Kidney (tissue), 14 donors: ENCODE measurements around the gene KMT2C. TPM values are rescaled to one million over a fixed set of nuclear protein-coding genes. Genes with fewer than 3 reads are reported as not detected.

ENCODE experiments used
- DNase-seq, 5 donors: peaks; one replicate each; pipeline ENCODE4 v3.0.0-alpha.2; 2013 to 2020
- FAIRE-seq: peaks from 2 replicates; lab custom pipeline; 2012; peaks lifted over from hg19 to GRCh38; lab: Jason Lieb, UNC
- H3K27ac ChIP-seq, 2 donors: one replicate each; pipeline ENCODE4 v1.7.0; 2013; ENCODE audit warnings: low read depth in 2 of 2, low read length in 2 of 2, inconsistent platforms in 1 of 2
- H3K27me3 ChIP-seq: one replicate; pipeline ENCODE4 v1.7.1; 2013; ENCODE audit warnings: low read length, inconsistent platforms; ENCODE audit not compliant: control insufficient read depth, insufficient read depth
- H3K36me3 ChIP-seq, 3 donors: one replicate each; pipeline versions ENCODE4 v1.7.0 to v1.7.1; 2013; ENCODE audit warnings: low read length in 3 of 3, control low read depth in 1 of 3, inconsistent platforms in 1 of 3; ENCODE audit not compliant: insufficient read depth in 3 of 3, control insufficient read depth in 2 of 3
- H3K4me1 ChIP-seq, 3 donors: one replicate each; pipeline versions ENCODE4 v1.7.0 to v1.7.1; 2013; ENCODE audit warnings: low read length in 3 of 3, inconsistent platforms in 1 of 3, low read depth in 1 of 3; ENCODE audit not compliant: control insufficient read depth in 2 of 3, insufficient read depth in 2 of 3
- H3K4me3 ChIP-seq, 3 donors: one replicate each; pipeline versions ENCODE4 v1.7.0 to v1.8.1; 2013; ENCODE audit warnings: low read length in 3 of 3, control low read depth in 1 of 3, inconsistent platforms in 1 of 3
- H3K9ac ChIP-seq, 3 donors: one replicate each; pipeline versions ENCODE4 v1.7.0 to v1.7.1; 2013; ENCODE audit warnings: low read length in 3 of 3, control low read depth in 1 of 3, inconsistent platforms in 1 of 3
- H3K9me3 ChIP-seq, 3 donors: one replicate each; pipeline versions ENCODE4 v1.7.0 to v1.7.1; 2013; ENCODE audit warnings: low read length in 3 of 3, control low read depth in 1 of 3, inconsistent platforms in 1 of 3; ENCODE audit not compliant: control insufficient read depth in 2 of 3, insufficient read depth in 1 of 3
- intact Hi-C: fragments of 100-400 bp; cut with DNase I; formaldehyde crosslinking; loops from one replicate; pipeline ENCODE4 v1.11.1; 2022
- polyA plus RNA-seq: library from polyadenylated mRNA; stranded (reverse); fragments of 350-450 nt; fragmentation: Illumina TruSeq; extraction: RNeasy Lipid Tissue Mini Kit (QIAGEN cat#74804); gene quantifications from one replicate; pipeline ENCODE4 v1.2.3, GENCODE V29; 2014; ENCODE audit warnings: low read depth, low replicate concordance; ENCODE audit not compliant: insufficient read depth
- total RNA-seq: library from RNA; stranded (reverse); fragmentation: NEBNext Ultra II Directional; extraction: Animal tissue kit (Norgen Biotek cat#: 25700); gene quantifications from one replicate; pipeline ENCODE4 v1.2.1, GENCODE V29; 2021
- TF ChIP-seq, protein P1 (sequence below): IDR thresholded peaks from 3 replicates; pipeline ENCODE4 v1.5.1; 2012; ENCODE audit warnings: mild to moderate bottlenecking, moderate library complexity, borderline replicate concordance; ENCODE audit not compliant: insufficient read depth; ENCODE audit errors: extremely low read depth
- donor health status: control.
- donor health status: control.
- donor health status: control.
- donor health status: control.
- donor health status: control.
- donor health status: DM: yes; HTN: yes; CAD: no.
- donor health status: Normal renal cell carcinoma (clear cell type).

KMT2C gene
- total and polyA plus RNA-seq, 2 donors from 2014 or later: 4.8 to 102 TPM

DNA sequence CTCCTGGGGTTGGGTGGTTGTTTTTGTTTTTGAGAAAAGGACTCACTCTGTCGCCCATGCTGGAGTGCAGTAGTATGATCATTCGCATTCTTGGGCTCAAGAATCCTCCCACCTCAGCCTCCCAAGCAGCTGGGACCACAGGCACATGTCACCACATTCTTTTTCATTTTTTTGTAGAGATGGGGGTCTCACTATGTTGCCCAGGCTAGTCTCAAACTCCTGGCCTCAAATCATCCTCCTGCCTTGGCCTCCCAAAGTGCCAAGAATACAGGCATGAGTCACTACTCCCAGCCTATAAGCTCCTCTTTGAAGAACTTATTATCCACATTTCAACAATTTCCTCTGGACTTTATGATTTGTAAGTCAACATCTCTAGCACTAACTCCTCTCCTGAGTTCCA lies 102.7 kb downstream of the KMT2C start:
- DNase-seq (no peak), FAIRE-seq (no peak)
- no peak overlapping the region for H3K4me3 ChIP-seq
- no peak overlapping the region for H3K27ac ChIP-seq
- TF ChIP-seq, protein P1, sequence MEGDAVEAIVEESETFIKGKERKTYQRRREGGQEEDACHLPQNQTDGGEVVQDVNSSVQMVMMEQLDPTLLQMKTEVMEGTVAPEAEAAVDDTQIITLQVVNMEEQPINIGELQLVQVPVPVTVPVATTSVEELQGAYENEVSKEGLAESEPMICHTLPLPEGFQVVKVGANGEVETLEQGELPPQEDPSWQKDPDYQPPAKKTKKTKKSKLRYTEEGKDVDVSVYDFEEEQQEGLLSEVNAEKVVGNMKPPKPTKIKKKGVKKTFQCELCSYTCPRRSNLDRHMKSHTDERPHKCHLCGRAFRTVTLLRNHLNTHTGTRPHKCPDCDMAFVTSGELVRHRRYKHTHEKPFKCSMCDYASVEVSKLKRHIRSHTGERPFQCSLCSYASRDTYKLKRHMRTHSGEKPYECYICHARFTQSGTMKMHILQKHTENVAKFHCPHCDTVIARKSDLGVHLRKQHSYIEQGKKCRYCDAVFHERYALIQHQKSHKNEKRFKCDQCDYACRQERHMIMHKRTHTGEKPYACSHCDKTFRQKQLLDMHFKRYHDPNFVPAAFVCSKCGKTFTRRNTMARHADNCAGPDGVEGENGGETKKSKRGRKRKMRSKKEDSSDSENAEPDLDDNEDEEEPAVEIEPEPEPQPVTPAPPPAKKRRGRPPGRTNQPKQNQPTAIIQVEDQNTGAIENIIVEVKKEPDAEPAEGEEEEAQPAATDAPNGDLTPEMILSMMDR: no peak
- intact Hi-C loops: no loop called here
- H3K9me3 ChIP-seq: no peaks in the 10 kb centered on the region
- H3K27me3 ChIP-seq: no peaks in the 10 kb centered on the region
- H3K4me1 ChIP-seq: peaks cover 0 to 7% (median 3%) of the 10 kb centered on the region in 3 donors
- H3K36me3 ChIP-seq: peaks cover 0 to 7% (median 2%) of the 10 kb centered on the region in 3 donors
- H3K9ac ChIP-seq: no peak overlapping the region

DNA sequence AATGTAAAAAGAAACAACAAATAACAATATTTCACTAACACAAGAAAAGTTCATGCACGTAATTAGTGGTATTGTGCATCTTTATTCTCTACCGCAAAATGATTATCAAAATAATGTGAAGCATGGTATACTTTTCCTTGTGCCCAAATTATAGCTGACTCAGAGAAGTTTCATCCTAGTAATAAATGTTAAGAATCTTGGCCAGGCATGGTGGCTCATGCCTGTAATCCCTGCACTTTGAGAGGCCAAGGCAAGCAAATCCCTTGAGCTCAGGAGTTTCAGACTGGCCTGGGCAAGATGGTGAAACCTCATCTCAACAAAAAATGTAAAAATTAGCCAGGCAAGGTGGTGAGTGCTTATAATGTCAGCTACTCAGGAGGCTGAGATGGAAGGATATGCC lies 105.0 kb downstream of the KMT2C start:
- DNase-seq (no peak), FAIRE-seq (no peak)
- Histone ChIP-seq H3K4me1 (peaks cover 0 to 4% (median 0%) of the 10 kb centered on the region in 3 donors), H3K9me3 (no peaks in the 10 kb centered on the region), H3K9ac (no peak overlapping the region), H3K27ac (no peak overlapping the region), H3K27me3 (no peaks in the 10 kb centered on the region), H3K4me3 (no peak overlapping the region), H3K36me3 (peaks cover 2 to 7% (median 6%) of the 10 kb centered on the region in 3 donors)
- intact Hi-C loops: no loop called here
- TF ChIP-seq, protein P1: no peak

DNA sequence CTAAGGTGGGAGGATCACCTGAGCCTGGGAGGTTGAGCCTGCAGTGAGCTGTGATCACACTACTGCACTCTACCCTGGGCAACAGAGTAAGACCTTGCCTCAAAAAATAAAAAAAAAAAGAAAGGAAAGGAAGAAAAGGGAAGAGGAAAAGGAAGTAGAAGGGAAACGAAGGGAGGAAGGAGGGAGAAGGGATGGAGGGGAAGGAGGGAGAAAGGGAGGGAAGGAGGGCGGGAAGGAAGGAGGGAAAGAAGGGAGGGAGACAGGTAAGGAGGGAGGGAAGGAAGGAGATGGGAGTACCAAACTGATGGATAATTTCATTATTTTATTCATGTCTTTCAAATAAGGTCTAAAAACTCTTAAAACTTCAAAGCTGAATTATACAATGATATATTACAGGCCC lies 106.3 kb downstream of the KMT2C start:
- TF ChIP-seq, protein P1: no peak
- H3K4me1 ChIP-seq: no peaks in the 10 kb centered on the region
- DNase-seq (no peak), FAIRE-seq (no peak)
- H3K4me3 ChIP-seq: no peak overlapping the region
- no peak overlapping the region for H3K9ac ChIP-seq
- H3K27ac ChIP-seq: no peak overlapping the region
- H3K9me3 ChIP-seq: no peaks in the 10 kb centered on the region
- intact Hi-C loops: no loop called here
- H3K27me3 ChIP-seq: no peaks in the 10 kb centered on the region
- peaks cover 2 to 7% (median 6%) of the 10 kb centered on the region in 3 donors for H3K36me3 ChIP-seq

- no peak overlapping the region for H3K9ac ChIP-seq
- H3K27ac ChIP-seq: no peak overlapping the region
- TF ChIP-seq, protein P1: no peak
- intact Hi-C loops: no loop called here
- H3K4me3 ChIP-seq: no peak overlapping the region
- DNase-seq (no peak), FAIRE-seq (no peak)
- no peaks in the 10 kb centered on the region for H3K4me1 ChIP-seq
- H3K9me3 ChIP-seq: no peaks in the 10 kb centered on the region
- H3K27me3 ChIP-seq: no peaks in the 10 kb centered on the region
- peaks cover 2 to 7% (median 6%) of the 10 kb centered on the region in 3 donors for H3K36me3 ChIP-seq
Measured at GRCh38 chr7:152328234-152328633, 107.6 kb downstream of the KMT2C start.
